GM21723 (cell line): ENCODE data around the gene PLCL1.
A peak's percentile ranks its signal among the peaks of the same experiment; 100 is the strongest.

Experiments
- ATAC-seq: cut with Tn5 transposase; IDR thresholded peaks from one replicate; pipeline ENCODE4 v1.9.1; 2021; ENCODE audit warnings: mild to moderate bottlenecking, moderate library complexity; ENCODE audit not compliant: unreplicated experiment

The PLCL1 gene

DNA sequence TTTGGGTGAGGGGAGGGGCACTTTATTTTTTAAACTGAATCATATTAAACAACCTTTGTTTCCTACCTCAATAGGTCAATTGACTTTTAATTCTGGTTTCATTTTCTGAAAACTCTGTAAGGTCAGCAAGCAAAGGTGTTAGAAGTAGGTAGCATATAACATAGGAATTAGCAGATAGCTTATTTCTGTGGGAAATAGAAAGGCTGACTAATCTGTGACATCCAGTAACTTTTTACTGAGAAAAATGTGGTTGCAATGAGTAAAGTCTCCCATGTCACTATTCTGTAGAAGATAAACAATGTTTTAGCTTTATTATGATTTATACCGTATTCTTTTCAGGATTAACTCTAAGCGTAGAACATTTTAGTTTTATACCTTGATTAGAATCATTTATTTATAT lies 240.4 kb downstream of the PLCL1 start:
- ATAC-seq: no peak

DNA sequence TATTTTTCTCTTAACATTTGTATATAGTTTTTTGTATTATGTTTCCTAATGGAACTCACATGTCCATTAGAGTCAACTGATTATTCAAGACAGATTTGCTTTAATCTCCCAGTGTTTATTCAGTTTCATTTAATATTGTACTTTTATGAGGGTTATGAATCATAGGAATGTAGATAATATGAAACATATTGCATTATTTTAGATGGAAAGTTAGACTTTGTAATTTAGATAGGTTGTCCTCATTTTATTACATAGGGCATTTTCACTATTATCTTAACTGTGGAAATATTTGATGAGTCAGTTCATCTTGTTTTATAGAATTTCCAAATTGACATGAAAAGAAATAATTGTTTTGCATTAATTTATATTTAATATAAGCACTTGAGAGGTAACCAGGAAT lies 240.8 kb downstream of the PLCL1 start:
- no peak for ATAC-seq

DNA sequence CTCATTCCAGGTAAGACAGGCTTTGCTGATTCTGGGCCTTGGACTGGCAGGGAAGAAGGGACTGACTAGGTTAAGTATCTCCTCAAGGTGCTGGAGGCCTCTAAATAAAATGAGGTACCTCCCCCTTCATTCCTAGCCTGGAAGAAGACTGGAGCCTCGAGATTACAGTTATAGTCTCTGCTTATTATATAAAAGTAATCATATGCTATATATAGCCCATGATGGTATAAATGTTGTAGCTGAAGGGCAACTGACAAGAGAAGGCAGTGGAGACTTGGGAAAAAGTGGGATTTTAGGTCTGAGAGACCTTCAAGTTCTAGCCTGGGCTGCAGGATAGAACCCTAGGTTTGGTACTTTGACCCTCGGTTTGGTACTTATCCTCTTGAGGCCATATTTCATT lies 248.3 kb downstream of the PLCL1 start:
- ATAC-seq: no peak

DNA sequence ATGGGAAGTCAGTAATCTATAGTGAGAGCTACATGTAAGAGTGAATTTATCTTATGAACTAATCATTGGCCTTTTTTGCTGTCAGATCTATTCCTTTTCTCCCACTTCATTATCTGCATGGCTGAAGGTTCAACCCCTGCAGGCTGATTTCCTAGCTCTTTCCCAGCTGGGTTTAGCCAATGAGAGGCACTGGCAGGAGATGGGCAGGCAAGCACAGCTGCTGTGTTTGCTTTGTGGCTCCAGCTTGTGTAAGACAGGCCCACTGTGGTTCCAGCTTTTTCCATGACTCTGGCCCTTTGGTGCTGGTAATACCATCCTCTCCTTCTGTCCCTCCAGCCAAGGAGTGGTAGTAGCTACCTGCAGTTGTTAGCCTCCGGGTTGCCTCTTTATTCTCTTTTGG lies 248.8 kb downstream of the PLCL1 start:
- ATAC-seq: no peak

DNA sequence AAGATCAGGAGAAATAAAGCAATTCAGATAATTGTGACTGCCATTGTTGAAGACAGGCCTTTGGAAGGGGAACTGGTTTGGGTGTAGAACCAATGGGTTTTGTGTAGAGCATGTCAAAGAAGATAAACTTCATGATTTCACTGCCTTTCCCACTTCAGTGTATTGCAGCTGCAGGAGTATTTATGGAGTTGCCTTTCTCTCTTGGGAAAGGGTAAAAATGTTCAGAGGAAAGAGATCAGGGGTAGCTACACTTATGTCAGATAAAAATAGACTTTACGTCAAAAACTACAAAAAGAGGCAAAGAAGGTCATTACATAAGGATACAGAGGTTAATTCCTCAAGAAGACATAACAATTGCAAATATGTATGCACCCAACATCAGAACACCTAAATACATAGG lies 249.4 kb downstream of the PLCL1 start:
- ATAC-seq: no peak

DNA sequence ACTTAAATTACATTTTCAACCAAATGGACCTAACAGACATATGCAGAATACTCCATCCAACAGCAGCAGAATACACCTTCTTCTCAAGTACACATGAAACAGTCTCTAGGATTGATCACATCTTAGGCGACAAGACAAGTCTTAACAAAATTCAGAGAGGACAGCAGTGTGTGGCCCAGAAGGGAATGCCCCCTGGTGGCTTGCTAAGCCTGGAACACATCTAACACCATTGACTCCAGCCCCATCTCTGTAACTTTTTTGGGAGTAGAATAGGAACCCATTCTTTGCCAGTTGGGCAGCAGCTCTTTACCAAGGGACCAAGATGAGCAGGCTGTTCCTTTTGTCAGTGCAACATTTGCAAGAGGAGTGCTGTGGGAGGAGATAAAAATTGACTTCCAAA lies 249.9 kb downstream of the PLCL1 start:
- peak; percentile 83 for ATAC-seq

DNA sequence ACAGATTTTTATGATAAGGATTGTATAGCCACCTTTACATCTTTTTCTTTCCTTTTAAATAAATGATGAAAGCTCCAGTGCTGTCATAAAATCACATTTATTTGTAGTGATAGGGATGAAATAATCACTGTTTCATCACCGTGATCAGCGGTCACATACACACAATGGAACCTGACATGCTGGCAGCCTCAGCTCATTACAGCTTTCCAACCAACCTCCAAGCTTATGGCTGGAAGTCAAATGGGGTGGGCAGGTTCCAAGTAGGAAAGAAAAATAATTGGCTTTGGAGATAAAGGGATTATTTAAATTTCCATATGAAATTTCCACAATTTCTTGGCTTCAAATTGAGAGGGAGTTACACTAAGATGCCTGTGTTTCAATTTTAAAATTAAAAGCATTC lies 251.3 kb downstream of the PLCL1 start:
- ATAC-seq: no peak

DNA sequence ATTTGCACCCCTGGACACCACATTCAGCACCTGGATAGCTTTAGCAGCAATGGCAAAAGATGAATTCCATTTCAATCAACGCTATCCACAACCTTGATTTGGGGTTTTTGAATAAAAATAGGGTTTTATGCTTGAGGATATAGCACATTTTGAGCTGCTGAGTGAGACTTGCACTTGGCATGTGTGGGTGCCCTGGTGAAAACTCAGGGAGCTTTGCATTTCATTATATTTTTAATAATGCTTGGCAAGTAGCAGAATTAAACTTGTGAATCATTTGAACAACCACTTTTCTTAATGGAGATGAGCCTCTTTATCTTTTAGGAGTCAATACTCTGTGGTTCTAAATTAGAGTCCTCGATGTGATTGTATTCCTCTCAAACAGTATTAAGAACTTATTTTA lies 252.4 kb downstream of the PLCL1 start:
- ATAC-seq: no peak

DNA sequence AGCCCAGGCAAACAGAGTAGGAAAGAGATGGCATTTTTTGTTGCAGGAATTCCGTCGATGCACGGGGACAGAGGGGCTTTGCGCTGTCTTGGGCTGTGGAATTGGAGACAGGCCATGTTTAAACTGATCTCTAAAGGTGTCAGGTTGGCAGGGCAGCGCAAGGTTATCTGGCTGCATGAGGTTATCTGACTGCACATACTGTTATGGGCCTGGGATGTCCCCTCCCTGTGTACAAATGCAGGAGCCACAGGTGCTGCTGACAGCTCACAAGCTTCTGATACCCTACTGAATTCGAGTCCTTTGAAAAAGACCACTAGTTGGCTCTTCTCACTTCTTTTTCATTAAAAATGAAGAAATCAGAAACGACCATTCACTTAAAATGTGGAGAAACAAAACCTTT lies 255.4 kb downstream of the PLCL1 start:
- no peak for ATAC-seq

DNA sequence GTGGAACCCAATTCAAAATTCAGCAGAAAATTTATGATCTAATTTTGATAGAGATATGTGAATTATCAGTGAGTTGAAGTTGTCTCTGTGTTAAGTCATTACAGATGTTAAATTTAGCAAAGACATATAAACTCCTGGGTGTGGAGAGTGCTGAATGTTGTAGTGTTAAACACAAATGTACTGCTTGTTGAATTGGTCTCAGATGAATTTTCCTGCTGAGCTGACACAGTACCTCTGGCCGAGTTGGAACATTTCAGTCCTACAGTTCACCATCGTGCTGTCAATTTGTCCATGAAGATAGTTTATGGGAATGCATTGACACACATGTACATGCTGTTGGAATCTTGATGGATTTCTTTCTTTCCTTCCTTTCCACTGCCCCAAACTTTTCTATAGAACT lies 255.9 kb downstream of the PLCL1 start:
- no peak for ATAC-seq

DNA sequence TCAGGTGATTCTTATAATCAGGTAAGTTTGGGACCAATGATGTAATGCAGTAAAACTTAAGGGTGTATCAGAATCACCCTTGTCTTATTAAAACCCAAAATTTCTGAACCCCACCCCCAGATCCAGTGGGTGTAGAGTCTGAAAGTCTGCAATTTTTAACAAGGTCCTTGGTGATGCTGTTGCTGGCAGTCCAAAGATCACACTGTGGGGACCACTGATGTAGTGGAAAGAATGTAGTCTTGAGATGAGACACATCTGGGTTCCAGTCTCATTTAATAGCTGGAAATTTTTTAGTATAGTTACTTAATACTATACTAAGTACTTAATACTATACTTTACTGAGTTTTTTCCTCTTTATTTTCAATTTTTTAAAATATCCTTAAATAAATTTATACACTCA lies 258.4 kb downstream of the PLCL1 start:
- no peak for ATAC-seq

DNA sequence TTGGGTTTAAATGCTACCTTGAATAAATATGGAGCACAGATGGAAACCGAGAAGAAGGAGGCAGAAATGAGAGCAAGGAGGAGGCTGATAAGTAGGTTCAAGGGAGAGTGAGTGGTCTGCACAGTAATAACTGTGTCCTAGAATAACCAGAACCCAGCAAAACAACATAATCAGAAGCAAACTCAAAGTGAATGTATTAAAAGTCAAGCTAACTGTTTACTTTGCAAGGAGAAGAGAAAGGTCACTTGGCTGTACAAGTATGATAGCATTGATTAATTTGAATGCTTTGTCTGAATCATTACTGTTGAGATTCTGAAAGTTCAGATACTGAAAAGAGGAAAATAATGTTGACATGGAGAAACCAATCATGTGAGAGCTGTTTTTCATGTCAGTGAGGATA lies 258.8 kb downstream of the PLCL1 start:
- no peak for ATAC-seq

DNA sequence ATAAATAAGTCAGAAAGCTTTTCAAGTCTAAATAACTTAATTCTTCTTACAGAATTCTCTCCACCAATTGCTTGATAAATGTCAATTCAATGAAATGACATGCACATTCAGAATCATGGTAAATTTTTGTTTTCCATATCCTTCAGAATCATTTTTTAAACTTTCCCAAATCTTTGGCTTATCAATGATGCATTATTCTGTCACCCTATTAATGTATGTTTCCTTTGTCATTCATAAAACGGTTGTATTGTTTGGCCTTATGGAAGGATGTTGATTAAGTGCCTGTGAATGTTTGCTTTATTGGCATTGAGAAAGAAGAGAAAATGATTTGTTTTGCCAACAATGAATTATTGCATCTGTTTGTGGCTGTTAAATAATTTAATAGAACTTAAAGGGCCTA lies 260.9 kb downstream of the PLCL1 start:
- no peak for ATAC-seq

DNA sequence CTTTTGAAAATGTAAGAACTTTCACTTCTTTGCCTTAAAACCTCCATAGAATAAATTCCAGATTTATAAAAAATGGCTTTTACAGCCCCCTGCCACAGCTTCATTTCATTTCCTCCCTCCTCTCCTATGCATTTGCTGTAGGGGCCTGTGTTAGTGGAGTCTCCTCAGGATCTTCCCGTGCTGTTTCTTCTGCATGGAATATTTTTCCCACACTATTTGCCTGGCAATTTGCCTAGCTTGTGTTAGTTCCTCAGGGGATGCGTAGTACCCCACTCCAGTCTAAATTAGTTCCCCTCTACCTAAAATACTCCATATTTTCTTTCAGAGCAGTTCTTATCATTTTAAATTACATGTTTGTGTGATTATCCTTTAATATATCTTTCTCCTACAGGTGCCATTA lies 262.2 kb downstream of the PLCL1 start:
- ATAC-seq: no peak

DNA sequence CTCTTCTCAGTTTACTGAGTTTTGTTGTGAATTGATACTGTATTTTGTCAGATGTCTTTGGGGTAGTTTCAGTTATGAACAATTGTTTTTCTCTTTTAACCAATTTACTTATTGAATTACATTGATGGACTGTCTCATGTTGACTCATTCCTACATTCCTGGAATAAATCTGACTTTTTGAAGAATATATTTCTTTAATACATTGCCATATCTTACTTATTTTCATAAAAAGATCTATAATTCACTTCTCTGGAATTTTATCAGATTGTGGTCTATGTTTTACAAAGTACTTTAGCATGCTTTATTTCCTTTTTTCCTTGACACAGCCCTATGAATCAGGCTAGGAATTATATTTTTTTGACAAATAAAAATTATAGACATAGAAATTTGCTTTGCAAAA lies 268.3 kb downstream of the PLCL1 start:
- ATAC-seq: no peak

DNA sequence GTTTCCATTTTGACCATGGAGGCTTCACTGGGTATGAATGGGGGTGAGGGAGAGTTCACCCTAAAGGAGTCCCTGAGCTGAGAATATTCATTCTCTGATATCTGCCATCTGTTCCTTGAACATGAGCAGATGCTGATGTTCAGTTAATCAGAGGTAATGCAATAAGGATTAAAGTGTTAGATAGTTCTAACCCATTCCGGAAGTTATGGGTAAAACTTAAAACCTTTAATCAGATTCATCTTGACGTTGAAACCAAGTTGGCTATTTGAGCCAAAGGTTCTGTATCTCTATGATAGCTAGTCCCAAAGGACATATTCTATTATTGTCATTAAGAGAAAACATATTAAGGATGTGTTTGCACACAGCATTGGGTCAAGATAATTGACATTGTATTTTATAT lies 268.9 kb downstream of the PLCL1 start:
- no peak for ATAC-seq

DNA sequence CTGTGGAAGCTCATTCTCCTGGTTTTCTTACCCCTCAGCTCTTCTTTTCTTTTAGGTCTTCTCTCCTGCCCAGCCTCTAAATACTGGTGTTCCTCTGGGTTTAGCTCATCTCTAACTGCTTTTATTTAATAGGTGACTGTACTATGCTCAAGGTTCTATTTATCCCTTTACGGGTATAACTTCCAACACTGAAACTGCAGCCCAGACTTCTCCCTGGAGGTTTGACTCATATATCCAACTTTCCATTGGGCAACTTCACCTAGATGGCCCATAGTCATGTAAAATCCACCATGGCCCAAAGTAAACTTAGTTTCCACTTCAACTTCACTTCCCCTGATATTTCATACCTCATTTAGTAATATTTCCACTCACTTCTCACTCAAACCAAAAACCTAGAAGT lies 273.1 kb downstream of the PLCL1 start:
- no peak for ATAC-seq

DNA sequence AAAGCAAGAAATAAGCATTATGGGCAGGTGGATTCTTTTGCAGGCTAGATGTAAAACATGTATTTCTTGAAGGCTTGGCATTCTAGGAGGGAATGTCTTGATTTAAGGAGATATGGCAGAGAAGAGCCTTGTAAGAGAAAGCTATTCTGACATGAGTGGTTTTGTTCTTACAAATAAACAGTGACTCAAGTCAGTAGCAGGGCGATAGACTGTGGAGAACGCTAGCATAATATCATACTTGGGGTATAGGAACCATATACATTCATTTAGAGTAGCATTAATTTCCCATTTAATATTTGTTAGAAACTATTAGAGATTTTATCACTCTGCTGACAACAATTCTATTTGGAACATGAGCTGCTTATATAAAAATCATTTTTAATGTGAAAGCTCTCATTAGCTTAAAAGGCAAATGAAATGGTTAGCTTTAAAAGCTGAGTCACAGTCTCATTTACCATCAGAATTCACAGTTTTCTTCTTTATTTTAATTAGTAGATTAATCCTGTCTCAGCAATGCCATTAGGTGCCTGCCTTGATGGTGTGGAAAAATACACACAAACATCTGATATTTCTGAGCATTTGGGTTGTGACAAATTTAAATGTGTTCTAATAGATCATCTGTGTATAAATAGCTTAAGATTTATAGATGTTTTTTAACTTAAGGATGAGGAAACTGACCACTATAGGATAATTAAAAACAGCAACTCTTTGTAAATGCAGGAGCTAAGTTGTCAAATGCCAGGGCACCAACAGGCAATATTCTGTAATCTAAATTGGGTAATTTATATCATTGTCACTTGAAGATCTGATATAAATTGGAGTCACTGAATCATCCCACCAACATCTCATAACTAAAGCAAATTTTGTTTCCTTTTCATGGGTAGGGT lies 276.7 kb downstream of the PLCL1 start:
- no peak for ATAC-seq

DNA sequence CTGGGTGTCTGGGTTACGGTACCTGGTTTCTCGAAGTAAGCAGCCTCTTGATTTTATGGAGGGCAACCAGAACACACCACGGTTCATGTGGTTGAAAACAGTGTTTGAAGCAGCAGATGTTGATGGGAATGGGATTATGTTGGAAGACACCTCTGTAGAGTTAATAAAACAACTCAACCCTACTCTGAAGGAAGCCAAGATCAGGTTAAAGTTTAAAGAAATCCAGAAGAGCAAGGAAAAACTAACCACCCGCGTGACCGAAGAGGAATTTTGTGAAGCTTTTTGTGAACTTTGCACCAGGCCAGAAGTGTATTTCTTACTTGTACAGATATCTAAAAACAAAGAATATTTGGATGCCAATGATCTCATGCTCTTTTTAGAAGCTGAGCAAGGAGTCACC lies 279.8 kb downstream of the PLCL1 start:
- no peak for ATAC-seq

DNA sequence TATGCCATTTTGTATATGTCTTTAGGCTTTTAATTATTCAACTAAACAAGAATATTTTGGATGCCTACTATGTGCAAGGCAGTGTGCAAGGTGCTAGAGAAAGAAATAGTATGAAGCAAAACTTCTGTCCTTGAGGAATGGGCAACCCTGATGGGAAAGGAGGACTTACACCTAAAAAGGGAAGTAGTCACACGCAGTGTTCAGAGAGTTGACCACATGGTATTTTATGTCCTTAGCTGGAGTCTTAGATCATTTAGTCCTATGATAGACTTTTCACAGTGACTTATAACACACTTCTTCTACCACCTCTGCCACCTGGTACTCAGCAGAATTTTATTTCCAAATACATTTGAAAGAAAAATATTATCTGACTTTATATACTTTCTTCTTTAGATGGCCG lies 291.6 kb downstream of the PLCL1 start:
- no peak for ATAC-seq

DNA sequence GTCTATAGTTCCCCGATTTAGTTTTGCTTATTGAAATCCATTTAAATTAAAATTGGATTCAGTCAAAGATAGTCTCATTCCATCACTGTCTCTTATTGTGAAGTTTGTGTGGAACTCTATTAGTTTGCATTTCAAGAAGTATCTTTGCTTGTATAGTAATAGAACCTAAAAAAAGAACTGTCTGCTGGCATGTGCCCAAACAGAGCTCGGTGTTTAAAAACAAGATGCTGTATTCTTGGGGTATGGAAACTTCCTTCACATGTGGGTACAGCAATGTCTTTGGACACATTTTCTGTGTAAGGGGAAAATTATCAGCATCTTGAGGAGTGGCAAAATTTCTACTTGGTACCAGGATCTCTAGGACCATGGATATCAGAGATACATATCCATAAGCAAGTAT lies 292.6 kb downstream of the PLCL1 start:
- ATAC-seq: no peak

DNA sequence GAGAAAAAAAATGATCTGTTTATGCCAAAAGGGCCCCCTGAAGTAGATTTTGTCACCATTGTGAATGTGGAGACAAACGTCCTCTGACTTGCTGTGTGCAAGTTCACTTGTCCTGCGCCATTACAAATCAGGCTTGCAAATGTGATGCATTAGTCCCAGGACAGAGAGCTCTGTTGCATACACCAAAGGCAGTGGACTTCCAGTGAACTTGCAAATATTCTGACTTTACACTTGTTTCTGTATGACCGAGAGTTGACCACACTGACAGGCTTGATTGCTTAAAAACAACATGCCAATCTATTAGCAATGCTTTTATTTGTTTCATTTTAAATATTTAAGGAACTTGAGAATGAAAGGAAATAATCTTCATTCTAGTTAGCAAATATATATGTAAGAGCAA lies 293.2 kb downstream of the PLCL1 start:
- ATAC-seq: no peak

DNA sequence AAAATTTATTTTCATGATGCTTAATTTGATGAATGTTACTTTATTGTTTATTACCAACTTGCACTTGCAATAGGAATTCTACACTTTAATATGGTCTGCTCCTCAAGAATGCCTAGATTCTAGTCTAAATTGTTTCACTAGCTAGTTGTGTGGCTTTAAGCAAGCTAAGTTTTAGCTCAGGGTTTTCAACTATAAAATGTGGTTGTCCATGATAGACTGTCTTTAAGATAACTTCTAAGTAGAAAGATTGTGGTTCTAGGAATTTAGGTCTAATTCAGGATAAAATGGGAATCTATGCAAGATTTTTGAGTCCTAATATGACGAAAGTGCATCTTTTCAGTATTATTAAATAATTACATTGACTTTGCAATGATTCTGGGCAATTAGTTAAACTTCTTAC lies 294.0 kb downstream of the PLCL1 start:
- ATAC-seq: no peak
